ENCODE data around the gene ASS1.

- TF ChIP-seq CTCF (conservative IDR thresholded peaks at IDR 0.05) (no peak), EZH2 (IDR thresholded peaks at IDR 0.05; ENCODE audit: low read depth) (no peak)
These were observed 83.0 kb downstream of the ASS1 start for GRCh38 chr9:130527651-130528310.

Data from PC-9 (cell line).